SKM-1 (cell line): Measurements from ENCODE around the gene MSMP.

Source experiments
- DNase-seq: peaks from one replicate; lab custom pipeline; 2025; ENCODE audit not compliant: unreplicated experiment; lab: John Stamatoyannopoulos, UW

MSMP gene

GRCh38 chr9:35745569-35745968 is 8.5 kb downstream of the MSMP start:
- DNase-seq, result no peak

- DNase-seq, result no peak
These were observed 10.1 kb downstream of the MSMP start for GRCh38 chr9:35743880-35744518.

GRCh38 chr9:35743452-35743851 is 10.6 kb downstream of the MSMP start:
- DNase-seq, result no peak

GRCh38 chr9:35741740-35742139 is 12.3 kb downstream of the MSMP start:
- DNase-seq, result no peak

GRCh38 chr9:35740243-35740642 is 13.8 kb downstream of the MSMP start:
- no peak for DNase-seq

GRCh38 chr9:35738924-35739323 is 15.2 kb downstream of the MSMP start:
- no peak for DNase-seq

- no peak for DNase-seq
These were observed 15.9 kb downstream of the MSMP start for GRCh38 chr9:35738186-35738585.

GRCh38 chr9:35737143-35737542 is 16.9 kb downstream of the MSMP start:
- no peak for DNase-seq

- DNase-seq, result peak; percentile 55
These were observed 17.9 kb downstream of the MSMP start for GRCh38 chr9:35736201-35736633.

- no peak for DNase-seq
These were observed 20.0 kb downstream of the MSMP start for GRCh38 chr9:35734096-35734495.

- peak; percentile 25 for DNase-seq
These were observed 21.1 kb downstream of the MSMP start for GRCh38 chr9:35732800-35733541.

- peak; percentile 99 for DNase-seq
These were observed 21.8 kb downstream of the MSMP start, which contains the start of the genes CREB3 and TLN1 for GRCh38 chr9:35732185-35732799. Gene CREB3, plus strand, starts transcription at chr9:35732666. Its CDS starts 107 bp downstream, at chr9:35732773. Gene TLN1, minus strand, starts transcription at chr9:35732195. Its CDS starts 6,501 bp downstream, at chr9:35725694.

- no peak for DNase-seq
These were observed 22.5 kb downstream of the MSMP start for GRCh38 chr9:35731415-35732184.

- DNase-seq, result no peak
These were observed 23.6 kb downstream of the MSMP start for GRCh38 chr9:35730486-35730854.

GRCh38 chr9:35729700-35730485 is 24.2 kb downstream of the MSMP start:
- DNase-seq, result peak; percentile 83

- no peak for DNase-seq
These were observed 25.0 kb downstream of the MSMP start for GRCh38 chr9:35729101-35729500.

- peak; percentile 61 for DNase-seq
These were observed 25.8 kb downstream of the MSMP start for GRCh38 chr9:35728041-35728971.

GRCh38 chr9:35727676-35728040 is 26.4 kb downstream of the MSMP start:
- DNase-seq, result no peak

- DNase-seq, result no peak
These were observed 27.1 kb downstream of the MSMP start for GRCh38 chr9:35726931-35727330.
